Measurements from ENCODE around the gene UNC13B.
"Not testable (repeated sequence)": the region's sequence is repeated elsewhere in the genome, so short reads cannot be mapped to it uniquely, and the experiment has no call there.

UNC13B gene

DNA sequence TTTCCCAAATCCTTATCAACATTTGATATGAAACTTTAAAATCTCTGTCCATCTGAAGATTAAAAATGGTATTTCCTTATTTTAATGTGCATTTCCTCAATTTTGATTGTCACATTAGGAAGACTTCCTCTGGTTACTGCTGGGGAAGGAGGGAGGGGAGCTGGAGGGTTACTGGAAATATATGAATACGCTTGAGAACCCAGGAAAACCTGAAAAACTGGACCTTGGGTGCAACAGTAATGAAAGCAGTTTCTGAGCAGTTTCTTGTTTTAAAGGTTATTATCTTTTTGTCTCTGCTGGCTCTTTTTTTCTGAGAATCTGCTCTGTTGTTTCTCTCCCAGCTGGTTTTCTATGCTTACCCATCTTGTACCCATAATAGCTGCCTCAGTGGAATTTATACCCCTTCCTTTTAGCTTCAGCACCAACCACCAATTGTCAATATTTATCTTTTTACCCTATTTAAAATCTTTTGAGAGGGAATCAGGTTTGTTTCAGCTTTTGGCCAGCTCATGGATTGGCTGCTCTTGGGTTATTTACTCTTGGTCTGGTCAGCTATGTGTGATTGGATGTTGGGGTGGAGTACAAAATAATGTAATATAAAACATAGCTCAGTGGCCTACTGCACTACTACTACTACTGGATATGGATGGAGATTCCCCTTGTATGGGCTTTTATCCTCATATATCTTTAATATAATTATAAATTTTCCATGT lies 67.4 kb downstream of the UNC13B start:
- no peak for DNase-seq

DNA sequence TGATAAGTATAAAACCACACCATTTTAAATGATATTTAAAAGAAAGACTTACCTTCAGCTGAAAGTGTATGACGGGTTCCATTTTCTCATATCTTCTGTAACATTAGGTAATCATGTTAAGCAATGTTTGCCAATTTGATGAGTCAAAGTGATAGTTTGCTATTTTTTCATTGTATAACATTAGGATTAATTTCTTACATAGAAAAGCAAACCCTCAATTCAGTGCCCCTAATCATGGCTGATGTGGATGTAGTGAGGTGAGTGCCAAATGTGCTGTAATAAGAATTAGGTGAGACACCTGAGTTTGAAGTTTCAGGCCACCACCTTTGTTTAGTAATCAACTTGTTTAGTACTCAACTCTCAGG lies 68.0 kb downstream of the UNC13B start:
- DNase-seq = no peak

DNA sequence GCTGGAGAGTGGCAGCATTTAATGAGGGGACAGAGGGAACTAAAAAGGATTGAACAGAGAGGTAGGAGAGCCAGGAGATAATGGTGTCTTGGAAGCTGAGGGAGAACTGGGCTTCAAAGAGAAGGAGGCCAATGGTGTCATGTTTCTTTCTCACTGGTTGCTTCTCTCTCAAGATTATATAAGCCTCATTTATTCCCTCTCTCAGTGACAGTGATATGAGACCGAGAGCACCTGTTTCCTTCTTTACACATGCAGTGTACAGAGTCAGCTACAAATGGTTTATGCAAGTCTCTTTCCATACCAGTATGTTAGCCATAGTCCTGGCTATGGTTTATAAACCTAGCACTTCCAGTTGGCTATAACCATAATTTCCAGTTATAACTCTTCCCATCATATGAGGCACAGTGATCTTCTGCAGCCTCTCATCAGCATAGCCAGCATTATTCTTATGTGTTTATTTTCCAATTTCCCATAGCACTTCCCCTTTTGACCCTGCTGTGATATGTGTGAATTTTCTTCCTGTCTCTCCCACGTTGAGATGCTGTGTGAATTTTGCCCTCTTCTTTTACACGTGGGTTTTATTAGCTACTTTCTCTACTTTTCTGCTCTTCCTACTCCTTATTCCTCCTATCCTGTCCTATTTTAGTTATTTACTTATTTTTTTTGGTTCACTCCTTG lies 71.2 kb downstream of the UNC13B start:
- no peak for DNase-seq

DNA sequence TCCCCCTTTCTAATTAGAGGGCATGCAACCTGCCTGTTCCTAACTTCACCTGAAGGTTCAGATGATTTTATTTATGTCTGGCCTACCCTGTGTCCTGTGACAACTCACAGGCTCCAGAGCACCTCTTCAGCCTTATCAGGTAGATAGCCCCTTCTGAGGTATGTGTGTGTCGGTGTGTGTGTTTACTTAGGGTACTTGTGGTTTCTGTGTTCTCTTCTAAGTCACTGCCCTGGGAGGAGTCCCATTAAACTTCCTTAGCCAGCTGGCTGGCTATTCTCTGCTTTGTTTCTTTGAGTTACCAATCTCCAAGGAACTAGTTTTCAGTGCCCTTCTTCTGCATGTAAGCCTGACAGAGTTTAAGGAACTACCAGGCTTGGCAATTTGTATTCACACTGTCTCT lies 74.9 kb downstream of the UNC13B start:
- no peak for DNase-seq

DNA sequence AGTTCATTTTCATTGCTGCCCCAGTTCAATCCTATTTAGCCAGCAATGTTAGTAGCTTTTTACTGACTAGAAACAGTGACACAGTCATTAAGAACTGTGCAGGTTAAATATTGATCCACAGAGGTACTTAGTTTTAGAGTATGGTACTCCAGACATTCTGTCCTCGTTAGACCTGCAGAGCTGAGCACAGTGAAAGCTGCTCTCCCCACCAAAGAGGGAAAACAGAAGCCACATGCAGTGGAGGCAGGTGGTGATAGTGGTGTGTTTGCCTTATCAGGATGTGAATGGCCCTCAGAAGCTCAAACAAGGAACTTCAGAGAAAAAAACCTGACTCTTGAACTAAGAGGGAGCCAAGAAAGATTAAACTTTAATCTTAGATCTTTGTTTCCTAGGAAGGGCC lies 75.5 kb downstream of the UNC13B start:
- no peak for DNase-seq

DNA sequence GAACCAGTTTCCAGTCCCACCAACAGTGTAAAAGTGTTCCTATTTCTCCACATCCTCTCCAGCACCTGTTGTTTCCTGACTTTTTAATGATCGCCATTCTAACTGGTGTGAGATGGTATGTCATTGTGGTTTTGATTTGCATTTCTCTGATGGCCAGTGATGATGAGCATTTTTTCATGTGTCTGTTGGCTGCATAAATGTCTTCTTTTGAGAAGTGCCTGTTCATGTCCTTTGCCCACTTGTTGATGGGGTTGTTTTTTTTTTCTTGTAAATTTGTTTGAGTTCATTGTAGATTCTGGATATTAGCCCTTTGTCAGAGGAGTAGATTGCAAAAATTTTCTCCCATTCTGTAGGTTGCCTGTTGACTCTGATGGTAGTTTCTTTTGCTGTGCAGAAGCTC lies 84.1 kb downstream of the UNC13B start:
- DNase-seq = not testable (repeated sequence)

DNA sequence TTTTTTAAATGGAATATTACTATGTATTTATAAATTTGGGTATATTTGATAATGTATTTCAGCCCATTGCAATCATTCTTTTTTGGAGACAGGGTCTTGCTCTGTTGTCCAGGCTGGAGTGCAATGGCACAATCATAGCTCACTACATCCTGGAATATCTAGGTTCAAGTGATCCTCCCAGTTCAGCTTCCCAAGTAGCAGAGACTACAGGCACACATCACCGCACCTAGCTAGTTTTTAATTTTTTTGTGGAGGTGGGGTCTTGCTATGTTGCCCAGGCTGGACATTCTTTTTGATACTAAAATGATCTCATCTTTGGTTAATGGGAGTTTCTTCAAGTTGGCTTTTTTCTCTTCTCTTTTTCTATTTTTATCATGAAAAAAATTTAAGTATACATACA lies 91.3 kb downstream of the UNC13B start:
- DNase-seq = no peak

DNA sequence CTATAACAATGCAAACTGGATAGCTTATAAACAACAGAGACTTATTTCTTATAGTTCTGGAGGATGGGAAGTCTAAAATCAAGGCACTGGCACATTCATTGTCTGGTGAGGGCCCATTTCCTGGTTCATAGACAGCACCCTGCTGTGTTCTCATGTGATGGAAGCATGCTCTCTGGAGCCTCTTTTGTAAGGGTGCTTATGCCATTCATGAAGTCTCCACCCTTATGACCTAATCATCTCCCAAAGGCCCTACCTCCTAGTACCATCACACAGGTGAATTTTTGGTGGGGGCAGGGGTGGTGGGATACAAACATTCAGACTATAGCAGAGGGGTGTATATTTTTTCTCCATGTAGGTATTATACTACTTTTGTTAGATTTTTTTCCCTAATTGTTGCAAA lies 92.4 kb downstream of the UNC13B start:
- no peak for DNase-seq

DNA sequence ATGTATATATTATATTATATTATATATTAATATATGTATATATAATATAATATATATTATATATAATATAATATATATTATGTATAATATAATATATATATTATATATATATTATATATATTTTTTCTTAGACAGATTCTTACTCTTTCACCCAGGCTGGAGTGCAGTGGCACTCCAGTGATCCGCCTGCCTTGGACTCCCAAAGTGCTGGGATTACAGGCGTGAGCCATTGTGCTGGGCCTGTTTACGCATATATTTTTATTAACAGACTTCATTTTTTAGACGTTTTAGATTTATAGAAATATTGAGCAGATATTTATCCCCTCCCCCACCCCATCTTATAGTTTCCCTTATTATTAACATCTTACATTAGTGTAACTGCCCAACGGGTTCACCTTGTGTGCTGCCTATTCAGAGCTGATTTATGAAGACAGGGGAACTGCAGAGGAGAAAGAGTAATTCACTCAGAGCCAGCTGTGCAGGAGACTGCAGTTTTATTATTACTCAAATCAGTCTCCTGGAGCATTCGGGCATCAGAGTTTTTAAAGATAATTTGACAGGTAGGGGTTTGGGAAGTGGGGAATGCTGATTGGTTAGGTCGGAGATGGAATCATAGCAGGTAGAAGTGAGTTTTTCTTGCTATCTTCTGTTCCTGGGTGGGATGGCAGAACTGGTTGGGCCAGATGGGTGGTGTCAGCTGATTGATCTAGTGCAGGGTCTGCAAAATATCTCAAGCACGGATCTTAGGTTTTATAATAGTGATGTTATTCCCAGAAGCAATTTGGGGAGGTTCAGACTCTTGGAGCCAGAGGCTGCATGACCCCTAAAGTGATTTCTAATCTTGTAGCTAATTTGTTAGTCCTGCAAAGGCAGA lies 93.4 kb downstream of the UNC13B start:
- no peak for DNase-seq

DNA sequence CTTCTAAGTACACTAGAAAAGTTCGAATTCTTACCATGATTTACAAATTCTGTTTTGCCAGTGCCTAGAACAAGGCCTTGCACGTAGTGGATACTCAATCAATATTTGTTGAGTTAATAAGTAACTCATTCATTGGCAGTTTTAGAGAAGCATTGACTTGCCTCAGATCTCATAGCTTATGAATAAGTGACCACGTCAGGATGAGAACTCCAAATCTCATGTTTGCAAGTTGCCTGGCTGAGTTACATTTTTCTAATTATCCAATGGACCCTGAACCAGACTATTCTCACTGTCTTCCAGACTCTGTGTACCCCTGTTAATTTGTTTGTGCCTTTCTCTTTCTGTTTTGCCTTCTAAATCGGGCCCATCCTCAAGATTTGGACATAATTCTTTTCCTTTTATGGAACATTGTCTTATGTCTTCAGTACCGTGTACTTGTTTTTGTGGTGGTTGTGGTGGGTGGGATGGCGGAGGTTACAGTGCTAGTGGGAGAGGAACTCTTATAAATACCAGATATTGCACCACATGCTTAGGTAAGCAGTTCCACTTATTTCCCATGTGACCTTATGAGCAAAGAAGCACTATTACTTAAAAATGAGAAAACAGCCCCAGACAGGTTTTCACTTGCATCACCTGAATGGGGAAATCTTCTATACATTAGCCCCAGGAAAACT lies 96.3 kb downstream of the UNC13B start:
- no peak for DNase-seq

DNA sequence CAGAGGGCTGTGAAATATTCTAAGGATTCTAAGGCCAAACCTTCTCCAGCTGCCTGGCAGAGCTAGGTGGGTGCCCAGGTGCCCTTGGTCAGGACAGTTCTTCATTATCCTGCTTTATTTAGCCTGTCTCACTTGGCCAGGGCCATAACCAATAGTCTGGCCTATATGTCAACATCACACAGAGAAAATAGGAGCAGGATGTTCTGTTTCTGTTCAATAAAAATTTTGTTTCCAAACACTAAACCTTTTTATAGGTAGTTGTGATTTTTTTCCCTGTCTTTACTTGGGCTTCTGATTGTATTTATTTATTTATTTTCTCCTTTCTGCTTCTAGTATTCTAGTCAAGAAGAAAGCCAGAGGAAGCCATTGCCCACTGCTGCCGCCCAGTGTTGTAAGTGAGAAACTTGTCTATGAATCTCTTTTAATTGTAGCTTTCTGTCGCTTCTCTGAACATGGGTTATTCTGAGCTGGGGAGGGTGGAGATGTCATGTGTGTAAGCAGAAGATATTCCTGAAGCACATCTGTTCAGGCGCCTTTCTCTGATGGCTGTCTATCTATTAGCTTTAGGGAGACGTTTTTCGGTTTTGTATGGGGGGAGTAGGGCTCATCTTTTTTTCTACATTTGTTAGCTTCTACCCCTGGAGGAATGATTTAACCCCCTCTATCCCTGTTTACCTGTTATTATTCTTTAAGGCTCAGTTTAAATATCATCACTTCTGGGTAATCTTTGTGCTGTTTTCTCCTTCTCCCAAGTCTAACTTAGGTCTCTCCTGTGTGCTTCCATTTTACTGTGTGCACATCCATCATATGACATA lies 97.1 kb downstream of the UNC13B start:
- DNase-seq = peak; percentile 2

DNA sequence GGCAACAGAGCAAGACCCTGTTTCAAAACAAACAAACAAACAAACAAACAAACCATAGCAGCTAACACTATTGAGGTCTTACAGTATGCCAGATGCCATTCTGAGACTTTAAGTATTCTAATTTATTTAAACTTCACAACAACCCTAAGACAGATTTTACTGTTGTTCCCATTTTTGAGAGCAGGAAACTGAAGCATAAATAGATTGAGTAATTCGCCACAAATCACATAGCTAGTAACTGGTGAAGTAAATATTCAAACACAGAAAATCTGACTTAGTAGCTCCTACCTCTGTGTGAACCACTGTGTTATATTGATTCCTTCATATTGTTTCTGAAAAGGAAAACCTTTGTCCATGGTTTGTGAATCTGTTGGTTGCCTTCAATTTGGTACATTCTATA lies 98.4 kb downstream of the UNC13B start:
- no peak for DNase-seq

DNA sequence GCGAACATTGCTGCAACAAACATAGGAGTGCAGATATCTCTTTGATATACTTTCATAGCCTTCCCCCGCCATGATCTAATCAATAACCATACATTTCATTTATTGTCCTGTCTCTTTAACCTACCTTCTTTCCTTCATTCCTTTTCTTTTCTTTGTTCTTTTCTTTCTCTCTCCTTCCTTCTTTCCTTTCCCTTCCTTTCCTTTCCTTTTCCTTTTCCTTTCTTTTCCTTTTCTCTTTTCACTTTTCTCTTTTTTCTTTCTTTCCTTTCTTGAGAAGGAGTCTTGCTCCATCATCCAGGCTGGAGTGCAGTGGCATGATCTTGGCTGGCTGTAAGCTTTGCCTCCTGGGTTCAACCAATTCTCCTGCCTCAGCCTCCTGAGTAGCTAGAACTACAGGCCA lies 100.3 kb downstream of the UNC13B start:
- no peak for DNase-seq

DNA sequence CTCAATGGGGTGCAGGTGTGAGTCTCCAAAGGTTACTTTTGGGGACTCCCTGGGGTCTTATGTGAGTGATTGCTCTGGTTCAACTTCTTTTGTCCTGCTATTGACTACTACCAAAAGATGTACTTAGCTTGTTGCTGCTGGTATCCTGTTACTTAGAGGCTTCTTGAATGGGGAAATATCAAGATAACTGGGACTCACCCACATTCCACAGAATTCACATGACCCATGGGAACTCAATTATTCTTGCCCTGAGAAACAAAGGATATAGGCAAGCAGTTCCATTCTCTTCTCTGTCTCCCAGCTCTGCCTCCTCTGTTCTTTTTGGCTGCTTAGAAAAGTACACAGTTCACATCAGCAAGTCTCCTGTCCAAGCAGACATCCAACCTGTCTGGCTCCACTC lies 105.9 kb downstream of the UNC13B start:
- no peak for DNase-seq

DNA sequence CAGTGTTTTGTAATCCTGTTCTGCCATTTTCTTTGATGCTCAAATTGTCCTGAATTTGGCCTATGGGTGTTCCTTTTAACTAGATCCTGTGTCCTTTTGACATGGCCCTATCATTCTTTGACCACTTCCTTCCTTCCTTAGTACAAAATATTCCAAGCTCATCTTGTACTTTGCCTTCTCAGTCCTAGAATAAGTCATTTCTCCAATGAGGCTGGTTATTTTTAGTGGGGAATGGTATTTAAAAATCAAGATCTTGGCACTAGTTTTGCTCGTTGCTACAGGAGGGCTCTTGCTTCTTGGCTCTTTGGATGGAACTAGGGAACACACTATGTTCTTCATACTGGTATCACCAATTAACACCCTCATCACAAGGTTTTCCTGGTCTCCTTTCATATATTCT lies 108.1 kb downstream of the UNC13B start:
- DNase-seq = no peak

DNA sequence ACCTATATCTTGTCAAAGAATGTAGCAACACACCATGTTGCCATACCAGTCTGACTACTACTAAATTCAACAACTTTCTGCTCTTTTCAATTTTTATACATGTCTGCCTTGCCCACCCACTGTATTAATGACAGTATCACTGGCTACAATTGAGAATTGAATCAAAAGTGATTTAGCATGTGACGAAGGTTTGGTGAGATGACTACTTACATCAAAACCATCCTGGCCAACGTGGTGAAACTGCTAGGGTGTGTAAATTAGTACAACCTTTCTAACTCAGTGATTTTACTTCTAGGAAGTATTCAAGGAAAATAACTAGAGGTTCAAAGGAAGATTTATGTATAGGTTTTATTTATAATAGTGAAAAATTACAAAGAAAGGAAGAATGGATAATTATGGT lies 109.8 kb downstream of the UNC13B start:
- DNase-seq = no peak

DNA sequence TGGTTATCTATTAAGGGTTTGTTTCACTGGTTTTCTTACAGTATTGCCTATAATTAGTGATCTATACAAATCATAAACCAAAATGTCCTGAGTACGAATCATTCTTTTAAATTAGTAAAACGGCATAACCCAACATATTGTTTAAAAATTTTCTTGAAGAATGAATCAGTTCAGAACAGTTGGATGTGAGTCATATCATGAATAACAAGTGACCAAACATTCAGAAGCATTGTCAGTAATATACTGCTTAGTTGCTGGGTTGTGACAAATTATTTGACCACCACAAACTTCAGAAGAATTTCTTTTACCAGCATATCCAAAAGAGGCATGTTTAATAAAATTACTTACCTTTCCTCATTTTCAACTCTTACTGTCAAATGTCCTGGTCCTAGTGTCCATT lies 111.2 kb downstream of the UNC13B start:
- DNase-seq = no peak

DNA sequence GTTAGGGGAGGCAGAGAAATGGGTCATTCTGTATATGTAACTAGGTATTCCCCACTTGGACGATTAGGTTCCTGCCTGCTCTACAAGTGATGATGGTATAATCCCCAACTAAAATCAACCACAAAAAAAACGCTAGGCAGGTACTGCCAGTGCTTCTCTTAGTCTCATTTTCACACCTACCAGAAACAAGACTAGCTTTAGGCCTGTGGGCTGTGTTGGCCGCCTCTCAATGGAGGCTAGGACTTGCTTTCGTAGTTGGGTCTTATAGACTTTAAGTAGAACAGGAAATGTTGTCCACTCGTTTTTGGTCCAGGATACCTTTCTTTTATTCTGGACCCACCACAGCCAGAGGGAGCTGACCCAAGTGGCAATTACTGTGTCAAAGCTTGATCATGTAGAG lies 111.8 kb downstream of the UNC13B start:
- no peak for DNase-seq

DNA sequence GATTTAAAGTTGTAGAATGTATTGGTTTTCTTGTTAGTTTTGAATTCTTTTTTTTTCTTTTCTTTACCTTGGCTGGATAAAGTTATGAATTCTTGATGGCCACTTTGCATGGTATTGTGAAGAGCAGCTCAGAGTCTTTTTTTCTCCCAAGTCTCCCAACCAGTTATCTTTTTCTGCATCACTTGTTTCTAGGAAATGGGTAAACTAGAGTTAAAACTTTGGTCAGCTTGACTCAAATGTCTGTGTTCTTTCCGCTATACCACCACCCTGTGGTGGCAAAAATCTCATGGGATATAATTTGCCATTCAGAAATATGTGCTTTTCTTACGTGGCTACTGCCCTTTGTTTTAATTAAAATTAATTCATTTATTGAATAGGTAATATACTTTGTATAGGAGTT lies 113.2 kb downstream of the UNC13B start:
- no peak for DNase-seq

DNA sequence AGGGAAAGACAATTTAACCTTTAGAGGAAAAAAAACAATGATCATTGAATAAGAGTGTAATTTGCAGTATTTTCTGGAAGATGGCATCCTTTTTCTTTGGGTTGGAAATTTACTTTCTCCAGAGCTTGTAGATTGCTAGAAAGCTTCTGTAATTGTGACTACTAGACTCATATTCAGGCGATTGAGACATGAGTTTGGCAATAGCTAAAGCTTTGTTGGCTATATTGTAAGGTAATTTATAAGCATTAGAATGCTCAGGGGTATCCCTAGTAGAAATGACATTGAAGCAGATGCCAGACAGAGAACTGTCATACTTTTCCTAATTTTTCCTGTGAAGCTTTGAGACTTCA lies 115.3 kb downstream of the UNC13B start:
- no peak for DNase-seq

DNA sequence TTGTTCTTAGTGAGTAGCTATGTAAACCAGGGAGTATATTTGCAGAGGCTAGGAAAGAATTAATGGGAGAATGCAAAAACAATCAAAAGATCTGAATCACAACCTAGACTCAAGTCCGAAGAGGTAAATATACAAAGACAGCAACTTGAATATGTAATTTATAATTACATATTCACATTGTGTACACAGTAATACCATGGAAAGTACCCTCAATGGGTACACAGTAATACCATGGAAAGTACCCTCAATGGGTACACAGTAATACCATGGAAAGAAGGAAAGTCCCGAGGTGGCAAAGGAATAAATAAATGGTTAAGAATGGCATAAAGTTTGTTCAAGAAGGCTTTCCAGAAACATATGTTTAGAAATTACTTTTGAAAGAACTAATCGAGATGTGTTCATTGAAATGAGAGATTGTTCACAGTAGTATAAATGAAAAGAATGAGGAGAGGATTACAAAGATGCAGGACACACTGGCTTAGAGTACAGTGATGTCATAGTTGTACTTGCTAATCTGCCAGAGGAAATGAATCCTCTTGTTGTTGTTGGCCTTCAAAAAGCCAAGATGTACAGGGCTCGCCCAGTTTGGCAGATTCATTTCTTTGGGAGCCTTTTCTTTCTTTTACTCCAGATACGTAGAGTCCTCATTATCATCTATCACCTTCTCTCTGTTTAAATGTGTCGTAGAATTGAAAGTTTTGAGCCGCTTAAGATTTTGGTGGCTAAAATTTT lies 116.0 kb downstream of the UNC13B start:
- DNase-seq = no peak

DNA sequence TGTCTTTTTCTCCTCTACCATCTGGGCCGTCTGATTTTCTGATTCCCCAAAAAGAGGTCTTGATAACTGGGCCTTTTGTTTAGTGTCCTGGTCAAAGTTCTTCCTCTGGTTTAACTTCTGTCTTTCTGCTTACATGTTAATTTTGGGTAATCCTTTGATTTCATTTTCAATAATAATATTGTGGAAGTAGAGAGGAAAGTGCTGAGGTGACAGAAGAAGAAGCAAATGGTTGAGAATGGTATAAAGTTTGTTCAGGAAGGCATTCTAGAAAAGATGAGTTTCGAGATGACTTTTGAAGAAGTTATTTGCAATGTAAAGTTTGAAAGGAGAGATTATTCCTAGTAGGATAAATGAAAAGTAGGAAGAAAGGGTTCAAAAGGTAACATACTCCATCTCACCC lies 118.1 kb downstream of the UNC13B start:
- no peak for DNase-seq

Measured in stimulated activated naive CD4-positive, alpha-beta T cell treated with Interleukin-2 at 50 U/mL for 16 hours (primary cell).